Right lobe of liver (tissue), 6 donors: ENCODE results near the gene APPL1. TPM values are rescaled to one million over a fixed set of nuclear protein-coding genes. Genes with fewer than 3 reads are reported as not detected.

Experiments used
- ATAC-seq, 4 donors: fragments of 200-7000 bp; cut with Tn5 transposase; one replicate each; pipeline ENCODE4 v1.9.1; 2020; ENCODE audit warnings: mild to moderate bottlenecking in 4 of 4, moderate library complexity in 4 of 4
- DNase-seq, 3 donors: peaks; one replicate each; pipeline ENCODE4 v3.0.0-alpha.2; 2020
- H3K27ac ChIP-seq, 3 donors: fragments of 200-600 bp; one replicate each; pipeline ENCODE4 v1.8.0; 2022
- H3K27me3 ChIP-seq, 2 donors: fragments of 200-600 bp; one replicate each; pipeline ENCODE4 v1.8.0; 2022
- H3K36me3 ChIP-seq, 4 donors: fragments of 200-600 bp; sonication (generic) in 1 of 4; one replicate each; pipeline versions ENCODE4 v1.5.1 to v1.8.0; 2017 to 2022; ENCODE audit warnings: control low read depth in 1 of 4
- H3K4me1 ChIP-seq, 4 donors: fragments of 200-600 bp; sonication (generic) in 1 of 4; one replicate each; pipeline versions ENCODE4 v1.5.1 to v1.8.0; 2017 to 2022; ENCODE audit warnings: control low read depth in 1 of 4
- H3K4me3 ChIP-seq, 3 donors: fragments of 200-600 bp; one replicate each; pipeline ENCODE4 v1.8.0; 2022
- H3K9me3 ChIP-seq, 4 donors: fragments of 200-600 bp; sonication (generic) in 1 of 4; one replicate each; pipeline versions ENCODE4 v1.5.1 to v1.8.0; 2017 to 2022; ENCODE audit warnings: control low read depth in 1 of 4
- CTCF ChIP-seq, 4 donors: fragments of 200-600 bp in 3 of 4; fragments of 450-650 bp in 1 of 4; IDR thresholded peaks; one replicate each; pipeline versions ENCODE4 v1.5.1 to v1.8.0; 2016 to 2022; ENCODE audit warnings: antibody characterized with exemption in 4 of 4, mild to moderate bottlenecking in 2 of 4
- POLR2A ChIP-seq: fragments of 450-650 bp; IDR thresholded peaks from one replicate; pipeline ENCODE4 v1.6.1; 2017; ENCODE audit warnings: antibody characterized with exemption, mild to moderate bottlenecking
- WGBS: methylation state at CpG from one replicate; pipeline ENCODE4 v1.1.6; 2018; ENCODE audit warnings: low coverage, low lambda C conversion rate; ENCODE audit not compliant: insufficient coverage; ENCODE audit errors: missing lambda C conversion rate; 5-methylcytosine and 5-hydroxymethylcytosine counted together
- intact Hi-C, 2 donors: fragments of 100-400 bp; cut with DNase I; formaldehyde crosslinking; loops; one replicate each; pipeline versions ENCODE4 v1.11.2 to v1.14.1; 2022
- total RNA-seq, 6 experiments: library from RNA; depleted of rRNA in 2 of 6; stranded (reverse); fragments of >200 nt in 2 of 6; fragmentation: NEBNext Ultra II Directional in 3 of 6; extraction: Animal tissue kit (Norgen Biotek cat#: 25700) in 3 of 6; gene quantifications; one replicate each; pipeline versions ENCODE4 v1.1.0 to v1.2.4, GENCODE V29; 2016 to 2023
- donor health status: DM: no; HTN: yes; CAD: no.
- donor health status: DM: no; HTN: no; CAD: no.
- donor health status: DM: no; HTN: no; CAD: no.
- donor health status: DM: no; HTN: yes; CAD: no.
- donor health status: DM: no; HTN: yes; CAD: no.

Gene APPL1
- total RNA-seq, 6 experiments from 2014 or later, result 12.6 to 21.6 (median 16.6) TPM

- H3K27ac ChIP-seq, result no peak overlapping the region
- 65% methylated on average over 2 of the region's 2 CpGs for WGBS
- TF ChIP-seq CTCF (IDR thresholded peaks at IDR 0.05) (no peak), POLR2A (no peak)
- H3K27me3 ChIP-seq, result no peaks in the 10 kb centered on the region
- H3K9me3 ChIP-seq, result no peaks in the 10 kb centered on the region
- ATAC-seq (no peak), DNase-seq (no peak)
- no peaks in the 10 kb centered on the region for H3K4me1 ChIP-seq
- intact Hi-C loops, result no loop called here
- H3K36me3 ChIP-seq, result no peaks in the 10 kb centered on the region
- no peak overlapping the region for H3K4me3 ChIP-seq
Observed at GRCh38 chr3:57287205-57287604, 59.7 kb downstream of the APPL1 start.

GRCh38 chr3:57288403-57288802, 60.9 kb downstream of the APPL1 start:
- Histone ChIP-seq H3K9me3 (no peaks in the 10 kb centered on the region), H3K4me3 (no peak overlapping the region), H3K27ac (no peak overlapping the region), H3K36me3 (no peaks in the 10 kb centered on the region), H3K4me1 (no peaks in the 10 kb centered on the region), H3K27me3 (no peaks in the 10 kb centered on the region)
- ATAC-seq (no peak), DNase-seq (no peak)
- no peak for TF ChIP-seq CTCF (IDR thresholded peaks at IDR 0.05)
- TF ChIP-seq POLR2A, result no peak
- intact Hi-C loops, result no loop called here
- WGBS, result 97% methylated on average over 6 of the region's 9 CpGs

GRCh38 chr3:57292159-57292896, 64.8 kb downstream of the APPL1 start, which contains the start of gene ASB14:
TSS of gene ASB14 (minus strand) at chr3:57292685. CDS start at chr3:57292033, 652 bp downstream.
- H3K4me1 ChIP-seq, result no peaks in the 10 kb centered on the region
- no peaks in the 10 kb centered on the region for H3K27me3 ChIP-seq
- 83% methylated on average over 1 of the region's 1 CpG for WGBS
- no peak within 1 kb of the TSS for H3K4me3 ChIP-seq
- TF ChIP-seq CTCF (IDR thresholded peaks at IDR 0.05) (no peak), POLR2A (no peak)
- no peak for DNase-seq
- no peak within 1 kb of the TSS for H3K27ac ChIP-seq
- H3K9me3 ChIP-seq, result no peaks in the 10 kb centered on the region
- no peak for ATAC-seq
- no peaks in the 10 kb centered on the region for H3K36me3 ChIP-seq
- intact Hi-C loops, result no loop called here

- no peak overlapping the region for H3K27ac ChIP-seq
- WGBS, result 80% methylated on average over 4 of the region's 4 CpGs
- no peaks in the 10 kb centered on the region for H3K4me1 ChIP-seq
- H3K4me3 ChIP-seq, result no peak overlapping the region
- no peaks in the 10 kb centered on the region for H3K36me3 ChIP-seq
- ATAC-seq, result no peak
- no peaks in the 10 kb centered on the region for H3K27me3 ChIP-seq
- no peak for DNase-seq
- TF ChIP-seq POLR2A (no peak), CTCF (IDR thresholded peaks at IDR 0.05) (no peak)
- H3K9me3 ChIP-seq, result no peaks in the 10 kb centered on the region
- intact Hi-C loops, result no loop called here
Observed at GRCh38 chr3:57292897-57293526, 65.5 kb downstream of the APPL1 start.
